WTC11 (cell line): Measurements from ENCODE around the gene ARHGAP26. TPM values are rescaled to one million over a fixed set of nuclear protein-coding genes. Genes with fewer than 3 reads are reported as not detected.
"Not testable (repeated sequence)": the region's sequence is repeated elsewhere in the genome, so short reads cannot be mapped to it uniquely, and the experiment has no call there.

Experiments used
- ATAC-seq: fragments of 200-7000 bp; cut with Tn5 transposase; 2 replicates; pipeline ENCODE4 v1.10.0; 2021; ENCODE audit warnings: mild to moderate bottlenecking, moderate library complexity
- CTCF ChIA-PET: fragments of 300-600 bp; sonication (Branson Sonifier 250); formaldehyde crosslinking; loops from one replicate; lab custom pipeline; 2021; ENCODE audit warnings: antibody characterized with exemption; lab: Charles Lee
- POLR2A ChIA-PET: fragments of 350-600 bp; sonication (Branson Sonifier 250); formaldehyde crosslinking; loops from one replicate; lab custom pipeline; 2021; ENCODE audit warnings: antibody characterized with exemption; lab: Charles Lee
- DNase-seq: peaks from one replicate; pipeline ENCODE4 v3.0.0; 2021; ENCODE audit warnings: low spot score
- H3K27ac Mint-ChIP-seq: 2 replicates; pipeline ENCODE4 v1.8.0; 2021; ENCODE audit warnings: mixed read lengths
- H3K27me3 Mint-ChIP-seq: 2 replicates; pipeline ENCODE4 v1.8.0; 2021; ENCODE audit warnings: low read depth, mild to moderate bottlenecking, moderate library complexity, mixed read lengths
- H3K36me3 Mint-ChIP-seq: 2 replicates; pipeline ENCODE4 v1.8.0; 2021; ENCODE audit warnings: mixed read lengths
- H3K4me1 Mint-ChIP-seq: 2 replicates; pipeline ENCODE4 v1.8.0; 2022; ENCODE audit warnings: mixed read lengths
- H3K4me3 Mint-ChIP-seq: 2 replicates; pipeline ENCODE4 v1.8.0; 2021; ENCODE audit warnings: mild to moderate bottlenecking, moderate library complexity, mixed read lengths
- H3K9me3 Mint-ChIP-seq: 2 replicates; pipeline ENCODE4 v1.8.0; 2021; ENCODE audit warnings: mixed read lengths
- ATF1 ChIP-seq: sonication (generic); formaldehyde crosslinking; IDR thresholded peaks from 2 replicates; pipeline ENCODE4 v1.8.1; 2023; ENCODE audit warnings: mild to moderate bottlenecking, moderate library complexity, missing genetic modification reagents
- ATF3 ChIP-seq: sonication (generic); formaldehyde crosslinking; conservative IDR thresholded peaks from 2 replicates; pipeline ENCODE4 v1.8.1; 2022; ENCODE audit warnings: mild to moderate bottlenecking, missing genetic modification reagents
- CREB1 ChIP-seq: sonication (generic); formaldehyde crosslinking; IDR thresholded peaks from 2 replicates; pipeline ENCODE4 v1.8.0; 2023; ENCODE audit warnings: mild to moderate bottlenecking, missing genetic modification reagents
- CREM ChIP-seq: sonication (generic); formaldehyde crosslinking; IDR thresholded peaks from 2 replicates; pipeline ENCODE4 v1.8.1; 2022; ENCODE audit warnings: mild to moderate bottlenecking, missing genetic modification reagents, moderate library complexity
- EMX1 ChIP-seq: fragments of 250-450 bp; sonication (Bioruptor Pico); IDR thresholded peaks from 2 replicates; pipeline ENCODE4 v1.8.0; 2021; ENCODE audit warnings: mild to moderate bottlenecking
- HMGXB4 ChIP-seq: sonication (generic); formaldehyde crosslinking; IDR thresholded peaks from 2 replicates; pipeline ENCODE4 v1.8.1; 2023; ENCODE audit warnings: mild to moderate bottlenecking, moderate library complexity, missing genetic modification reagents
- IRF1 ChIP-seq: sonication (generic); formaldehyde crosslinking; IDR thresholded peaks from 2 replicates; pipeline ENCODE4 v1.8.0; 2023; ENCODE audit warnings: missing genetic modification reagents
- IRF2 ChIP-seq: sonication (generic); formaldehyde crosslinking; IDR thresholded peaks from 2 replicates; pipeline ENCODE4 v1.8.0; 2022; ENCODE audit warnings: low read depth, missing genetic modification reagents, borderline replicate concordance
- JAZF1 ChIP-seq: fragments of 250-450 bp; sonication (Bioruptor Pico); IDR thresholded peaks from 2 replicates; pipeline ENCODE4 v1.9.0; 2021; ENCODE audit warnings: moderate library complexity, mild to moderate bottlenecking, inconsistent platforms
- JUN ChIP-seq: sonication (generic); formaldehyde crosslinking; IDR thresholded peaks from 2 replicates; pipeline ENCODE4 v1.8.0; 2023; ENCODE audit warnings: mild to moderate bottlenecking, missing genetic modification reagents
- NFATC4 ChIP-seq: fragments of 250-450 bp; sonication (Bioruptor Pico); IDR thresholded peaks from 2 replicates; pipeline ENCODE4 v1.9.0; 2021; ENCODE audit warnings: mild to moderate bottlenecking
- NFYB ChIP-seq: sonication (generic); formaldehyde crosslinking; conservative IDR thresholded peaks from 2 replicates; pipeline ENCODE4 v1.8.0; 2022; ENCODE audit warnings: low read depth, missing genetic modification reagents
- NR3C1 ChIP-seq: sonication (generic); formaldehyde crosslinking; conservative IDR thresholded peaks from 2 replicates; pipeline ENCODE4 v1.8.1; 2023; ENCODE audit warnings: low read depth, mild to moderate bottlenecking, missing genetic modification reagents
- OVOL2 ChIP-seq: fragments of 250-450 bp; sonication (Bioruptor Pico); IDR thresholded peaks from 2 replicates; pipeline ENCODE4 v1.9.0; 2021; ENCODE audit warnings: mild to moderate bottlenecking, borderline replicate concordance
- STAT6 ChIP-seq: sonication (generic); formaldehyde crosslinking; conservative IDR thresholded peaks from 2 replicates; pipeline ENCODE4 v1.8.1; 2023; ENCODE audit warnings: mild to moderate bottlenecking, low read depth, missing genetic modification reagents, moderate library complexity
- TEAD1 ChIP-seq: sonication (generic); formaldehyde crosslinking; IDR thresholded peaks from 2 replicates; pipeline ENCODE4 v1.8.0; 2022; ENCODE audit warnings: mild to moderate bottlenecking, missing genetic modification reagents
- TEAD4 ChIP-seq: sonication (generic); formaldehyde crosslinking; IDR thresholded peaks from 2 replicates; pipeline ENCODE4 v1.8.0; 2022; ENCODE audit warnings: mild to moderate bottlenecking, missing genetic modification reagents
- TP53 ChIP-seq: sonication (generic); formaldehyde crosslinking; IDR thresholded peaks from 2 replicates; pipeline ENCODE4 v1.8.1; 2023; ENCODE audit warnings: mild to moderate bottlenecking, missing genetic modification reagents
- ZNF232 ChIP-seq: sonication (generic); formaldehyde crosslinking; IDR thresholded peaks from 2 replicates; pipeline ENCODE4 v1.8.0; 2022; ENCODE audit warnings: mild to moderate bottlenecking, missing genetic modification reagents
- ZNF263 ChIP-seq: sonication (generic); formaldehyde crosslinking; IDR thresholded peaks from 2 replicates; pipeline ENCODE4 v1.8.1; 2022; ENCODE audit warnings: low read depth, mild to moderate bottlenecking, moderate library complexity, missing genetic modification reagents
- ZNF396 ChIP-seq: fragments of 250-450 bp; sonication (Bioruptor Pico); IDR thresholded peaks from 2 replicates; pipeline ENCODE4 v1.8.0; 2021; ENCODE audit warnings: mild to moderate bottlenecking, moderate library complexity, borderline replicate concordance
- total RNA-seq: library from RNA; stranded (reverse); gene quantifications from 3 replicates; pipeline ENCODE4 v1.2.3, GENCODE V29; 2021

ARHGAP26 gene
- total RNA-seq, 1 experiment from 2014 or later = 22.3 TPM

- TF ChIP-seq EMX1 (CRISPR knock-in tag) (no peak), ZNF263 (no peak), CREM (CRISPR knock-in tag) (no peak), IRF2 (CRISPR knock-in tag) (no peak)
- CTCF ChIA-PET = no interaction called here
- H3K9me3 Mint-ChIP-seq = peaks cover 8% of the 10 kb centered on the region
- ATAC-seq = no peak
- POLR2A ChIA-PET = no interaction called here
- no peak overlapping the region for H3K4me3 Mint-ChIP-seq
- H3K27ac Mint-ChIP-seq = no peak overlapping the region
- no peaks in the 10 kb centered on the region for H3K27me3 Mint-ChIP-seq
- H3K4me1 Mint-ChIP-seq = no peaks in the 10 kb centered on the region
- no peak for DNase-seq
- peaks cover 7% of the 10 kb centered on the region for H3K36me3 Mint-ChIP-seq
Observed at GRCh38 chr5:142952229-142952628, 182.1 kb downstream of the ARHGAP26 start.

GRCh38 chr5:142952871-142953270 is 182.7 kb downstream of the ARHGAP26 start:
- CTCF ChIA-PET = not testable (repeated sequence)

GRCh38 chr5:142954455-142954854 is 184.3 kb downstream of the ARHGAP26 start:
- H3K27me3 Mint-ChIP-seq = no peaks in the 10 kb centered on the region
- POLR2A ChIA-PET = no interaction called here
- no peak overlapping the region for H3K27ac Mint-ChIP-seq
- peaks cover 6% of the 10 kb centered on the region; the same call in 1 of the 2 replicates for H3K4me1 Mint-ChIP-seq
- ATAC-seq = no peak
- CTCF ChIA-PET = no interaction called here
- peaks cover 8% of the 10 kb centered on the region for H3K9me3 Mint-ChIP-seq
- no peak overlapping the region for H3K4me3 Mint-ChIP-seq
- peaks cover 7% of the 10 kb centered on the region for H3K36me3 Mint-ChIP-seq
- no peak for TF ChIP-seq IRF1 (CRISPR knock-in tag)
- no peak for TF ChIP-seq ZNF396 (CRISPR knock-in tag)
- no peak for TF ChIP-seq TEAD4 (CRISPR knock-in tag)
- TF ChIP-seq HMGXB4 (CRISPR knock-in tag) = no peak
- no peak for TF ChIP-seq TEAD1 (CRISPR knock-in tag)
- no peak for TF ChIP-seq ATF1 (CRISPR knock-in tag)
- no peak for TF ChIP-seq NFATC4 (CRISPR knock-in tag)
- TF ChIP-seq ZNF263 = no peak
- TF ChIP-seq ATF3 (CRISPR knock-in tag) = no peak
- TF ChIP-seq JAZF1 (CRISPR knock-in tag) = no peak
- TF ChIP-seq OVOL2 (CRISPR knock-in tag) = no peak
- TF ChIP-seq JUN (CRISPR knock-in tag) = no peak
- no peak for TF ChIP-seq TP53 (CRISPR knock-in tag)
- TF ChIP-seq ZNF232 (CRISPR knock-in tag) = no peak
- TF ChIP-seq NFYB (CRISPR knock-in tag) = no peak
- no peak for TF ChIP-seq CREB1 (CRISPR knock-in tag)
- TF ChIP-seq NR3C1 (CRISPR knock-in tag) = no peak
- no peak for DNase-seq

More at GRCh38 chr5:142952871-142953270, 182.7 kb downstream of the ARHGAP26 start:
- H3K4me1 Mint-ChIP-seq, H3K4me3 Mint-ChIP-seq, H3K27ac Mint-ChIP-seq, POLR2A ChIA-PET, H3K9me3 Mint-ChIP-seq, DNase-seq, ATAC-seq, H3K27me3 Mint-ChIP-seq, H3K36me3 Mint-ChIP-seq: not testable (repeated sequence)

- Mint-ChIP-seq H3K36me3 (peaks cover 7% of the 10 kb centered on the region), H3K27ac (no peak overlapping the region), H3K9me3 (peaks cover 8% of the 10 kb centered on the region), H3K4me3 (no peak overlapping the region), H3K4me1 (peaks cover 7% of the 10 kb centered on the region; the same call in 1 of the 2 replicates), H3K27me3 (no peaks in the 10 kb centered on the region)
- DNase-seq = no peak
- TF ChIP-seq IRF2 (CRISPR knock-in tag) = no peak
- TF ChIP-seq STAT6 (CRISPR knock-in tag) = no peak
- POLR2A ChIA-PET = no interaction called here
- ATAC-seq = no peak
- CTCF ChIA-PET = no interaction called here
Observed at GRCh38 chr5:142955628-142956027, 185.5 kb downstream of the ARHGAP26 start.
